HG03565 (cell line): ENCODE results near the gene SELENOM.
"Not testable (repeated sequence)": the region's sequence is repeated elsewhere in the genome, so short reads cannot be mapped to it uniquely, and the experiment has no call there.

Experiments used
- ATAC-seq: cut with Tn5 transposase; IDR thresholded peaks from one replicate; pipeline ENCODE4 v1.9.1; 2021; ENCODE audit warnings: mild to moderate bottlenecking, moderate library complexity; ENCODE audit not compliant: unreplicated experiment

The SELENOM gene

GRCh38 chr22:31106731-31107177 is 614 bp downstream of the SELENOM start:
- no peak for ATAC-seq

- ATAC-seq: no peak
These were observed 1.3 kb downstream of the SELENOM start for GRCh38 chr22:31106001-31106571.

- no peak for ATAC-seq
These were observed 2.0 kb downstream of the SELENOM start for GRCh38 chr22:31105282-31105929.

- ATAC-seq: no peak
These were observed 2.5 kb downstream of the SELENOM start for GRCh38 chr22:31104869-31105268.

GRCh38 chr22:31103899-31104694 is 3.3 kb downstream of the SELENOM start:
- no peak for ATAC-seq

GRCh38 chr22:31103111-31103510 is 4.3 kb downstream of the SELENOM start:
- ATAC-seq: no peak

- ATAC-seq: no peak
These were observed 4.8 kb downstream of the SELENOM start for GRCh38 chr22:31102441-31103081.

GRCh38 chr22:31100762-31101525 is 6.4 kb downstream of the SELENOM start:
- ATAC-seq: no peak

- ATAC-seq: no peak
These were observed 7.3 kb downstream of the SELENOM start for GRCh38 chr22:31099841-31100761.

- ATAC-seq: no peak
These were observed 8.0 kb downstream of the SELENOM start for GRCh38 chr22:31099386-31099785.

- no peak for ATAC-seq
These were observed 8.7 kb downstream of the SELENOM start for GRCh38 chr22:31098632-31099110.

- ATAC-seq: no peak
These were observed 9.3 kb downstream of the SELENOM start for GRCh38 chr22:31097941-31098631.

GRCh38 chr22:31097539-31097938 is 9.8 kb downstream of the SELENOM start:
- not testable (repeated sequence) for ATAC-seq

GRCh38 chr22:31096657-31097279 is 10.6 kb downstream of the SELENOM start:
- ATAC-seq: no peak

- ATAC-seq: no peak
These were observed 11.6 kb downstream of the SELENOM start for GRCh38 chr22:31095637-31096249.

- no peak for ATAC-seq
These were observed 12.6 kb downstream of the SELENOM start for GRCh38 chr22:31094741-31095140.

GRCh38 chr22:31094021-31094551 is 13.3 kb downstream of the SELENOM start:
- ATAC-seq: no peak
